GM23248 (cell line): Measurements from ENCODE around the gene VWF.

Experiments
- EZH2 ChIP-seq: fragments of 200-600 bp; sonication (generic); IDR thresholded peaks from 2 replicates; pipeline ENCODE4 v1.6.1; 2018; ENCODE audit warnings: antibody characterized with exemption, mild to moderate bottlenecking; ENCODE audit not compliant: insufficient read depth, poor library complexity, severe bottlenecking
- EZH2phosphoT487 ChIP-seq: fragments of 200-600 bp; sonication (generic); IDR thresholded peaks from 2 replicates; pipeline ENCODE4 v1.6.1; 2018; ENCODE audit warnings: antibody characterized with exemption, moderate library complexity, mild to moderate bottlenecking, low read depth; ENCODE audit not compliant: insufficient read depth

GRCh38 chr12:5966486-5967095 is 157.9 kb downstream of the VWF start:
- TF ChIP-seq EZH2phosphoT487 (no peak), EZH2 (no peak)
